Activated CD4-positive, CD25-positive, alpha-beta regulatory T cell treated with anti-CD3 and anti-CD28 coated beads, Interleukin-2, amount 50 U/mL, for 16 hours (primary cell): ENCODE measurements around the gene HMGXB3.

Source experiments
- DNase-seq: peaks from one replicate; pipeline ENCODE4 v3.0.0-alpha.2; 2020; ENCODE audit warnings: low read depth, low spot score

The HMGXB3 gene

DNA sequence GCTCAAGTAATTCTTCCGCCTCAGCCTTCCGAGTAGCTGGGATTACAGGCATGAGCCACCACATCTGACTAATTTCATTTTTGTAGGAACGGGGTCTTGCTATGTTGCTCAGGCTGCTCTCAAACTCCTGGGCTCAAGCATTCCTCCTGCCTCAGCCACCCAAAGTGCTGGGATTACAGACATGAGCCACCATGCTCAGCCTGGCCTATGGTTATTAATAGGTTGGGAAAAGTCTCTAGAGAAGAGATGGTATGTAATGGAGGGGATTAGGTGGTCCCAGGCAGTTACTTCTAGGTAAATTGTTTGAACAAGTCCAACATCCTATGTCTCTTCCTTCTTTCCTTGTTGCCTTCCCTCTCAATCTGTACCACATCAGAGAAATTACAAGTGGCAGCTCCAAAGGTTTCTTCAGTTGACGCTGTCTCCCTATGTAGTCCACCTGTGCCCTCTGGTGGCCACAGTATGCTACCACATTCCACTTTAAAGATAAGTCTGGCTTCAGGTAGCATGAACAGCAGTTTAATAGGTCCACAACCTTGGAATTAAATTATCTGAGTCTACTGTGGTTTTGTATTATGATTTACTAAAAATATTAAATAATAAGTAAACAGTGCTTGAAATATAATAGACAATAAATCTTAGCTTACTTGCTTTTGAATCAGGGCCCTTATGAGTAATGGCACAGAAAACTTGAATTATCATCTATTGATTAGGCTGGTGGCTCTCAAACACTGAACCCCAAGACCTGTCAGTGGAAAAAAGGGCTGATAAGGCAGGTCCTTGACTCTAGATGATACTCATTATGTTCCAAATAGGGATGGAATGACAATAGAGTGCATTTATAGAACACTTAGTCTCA, 9.8 kb upstream of the HMGXB3 start:
- peak; percentile 43 for DNase-seq

DNA sequence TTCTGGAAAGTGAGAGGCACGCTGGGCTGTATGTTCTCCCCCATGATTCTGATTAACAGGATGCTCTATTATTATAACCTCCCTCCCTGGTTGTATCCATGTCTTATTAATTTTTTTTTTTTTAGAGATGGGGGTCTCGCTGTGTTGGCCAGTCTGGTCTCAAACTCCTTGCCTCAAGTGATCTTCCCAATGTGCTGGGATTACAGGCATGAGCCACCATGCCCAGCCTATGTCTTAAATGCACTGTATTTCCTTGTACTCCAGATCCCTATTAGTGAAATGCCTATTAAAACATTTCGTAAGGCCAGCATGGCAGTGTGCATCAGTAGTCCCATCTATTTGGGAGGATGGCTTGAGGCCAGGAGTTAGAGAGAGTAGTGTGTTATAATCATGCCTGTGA, 7.1 kb upstream of the HMGXB3 start:
- DNase-seq = no peak

DNA sequence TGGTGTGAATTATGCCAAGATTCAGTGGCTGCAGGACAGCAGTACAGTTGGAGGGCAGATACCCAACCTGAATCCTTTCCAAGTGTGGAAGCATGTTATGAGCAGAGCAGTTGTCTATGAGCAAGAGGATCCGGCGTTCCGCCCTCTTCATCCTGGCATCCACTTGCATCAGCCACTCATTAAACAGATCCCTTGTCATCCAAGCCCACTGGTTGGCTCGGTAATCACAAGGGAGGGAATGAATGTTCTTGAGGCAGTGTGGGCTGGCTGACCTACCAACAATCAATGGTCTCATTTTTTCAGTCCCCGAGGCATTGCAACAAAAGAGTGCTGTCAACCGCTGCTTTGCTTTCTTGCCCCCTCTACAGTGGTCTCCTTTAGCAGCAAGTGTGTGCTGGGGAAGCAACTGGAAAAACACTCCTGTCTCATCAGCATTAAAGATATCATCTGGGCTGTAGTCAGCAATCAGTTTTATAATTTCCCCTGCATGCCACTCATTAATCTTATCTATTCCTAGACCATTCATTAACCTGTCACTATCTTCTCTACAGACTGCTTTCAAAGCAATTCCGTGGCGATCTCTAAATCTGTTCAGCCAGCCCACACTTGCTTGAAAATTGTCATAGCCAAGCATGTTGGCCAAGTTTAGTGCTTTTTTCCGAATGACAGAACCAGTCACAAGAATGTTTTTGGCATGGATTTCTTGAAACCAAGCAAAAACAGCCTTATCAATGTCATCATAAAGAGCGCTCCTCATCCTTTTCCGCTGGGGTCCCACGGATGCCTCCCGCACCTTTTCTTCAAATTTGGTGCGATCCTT, 4.9 kb upstream of the HMGXB3 start:
- no peak for DNase-seq

DNA sequence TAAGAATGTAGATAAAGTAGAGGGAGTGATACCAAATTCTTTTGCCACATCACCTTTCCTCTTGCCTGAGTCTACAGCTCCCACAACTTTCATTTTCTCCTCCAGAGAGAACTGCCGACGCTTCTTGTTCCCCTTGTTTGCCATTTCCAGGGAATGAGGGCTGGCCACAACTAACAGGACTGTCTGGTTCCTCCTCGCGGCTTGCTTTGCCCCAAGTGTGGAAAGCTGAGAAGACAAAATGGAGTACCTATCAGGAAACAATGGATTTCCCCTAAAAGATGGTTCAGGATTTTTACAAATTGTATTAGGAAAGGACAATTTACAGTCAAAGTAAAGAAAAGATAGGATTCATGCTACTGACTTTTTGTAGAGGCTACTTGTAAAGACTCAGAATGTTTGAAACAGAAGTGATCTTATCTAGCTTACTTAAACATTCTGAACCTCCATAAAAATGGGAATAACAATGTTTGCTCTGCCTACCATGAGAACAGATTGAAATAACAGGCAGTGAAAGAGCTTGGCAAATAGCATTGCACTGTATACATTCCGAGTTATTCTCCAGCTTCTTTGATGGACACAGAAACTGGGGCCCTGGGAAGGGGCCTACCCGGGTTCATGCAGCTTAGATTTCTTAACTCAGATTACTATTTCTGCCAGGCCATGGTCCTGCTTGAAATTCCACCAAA, 4.2 kb upstream of the HMGXB3 start:
- no peak for DNase-seq

DNA sequence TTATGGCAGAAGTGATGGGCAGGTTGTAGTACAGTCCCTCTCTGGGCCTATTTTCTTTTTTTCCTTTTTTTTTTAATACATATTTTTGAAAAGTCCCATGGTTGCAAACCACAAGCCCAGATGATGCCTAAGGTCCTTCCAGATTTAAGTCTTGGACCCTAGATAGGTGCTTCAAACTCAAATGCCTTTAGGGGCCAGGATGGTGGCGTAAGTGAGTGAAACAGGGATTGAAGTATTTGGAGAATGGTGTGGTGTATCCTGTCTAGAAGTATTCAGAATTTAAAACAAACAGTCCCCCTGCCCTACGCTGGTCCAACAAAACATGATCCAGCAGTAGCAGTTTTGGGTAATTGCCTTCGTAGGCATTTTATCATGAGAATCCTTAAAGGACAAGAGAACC, 2.3 kb upstream of the HMGXB3 start:
- DNase-seq = no peak

DNA sequence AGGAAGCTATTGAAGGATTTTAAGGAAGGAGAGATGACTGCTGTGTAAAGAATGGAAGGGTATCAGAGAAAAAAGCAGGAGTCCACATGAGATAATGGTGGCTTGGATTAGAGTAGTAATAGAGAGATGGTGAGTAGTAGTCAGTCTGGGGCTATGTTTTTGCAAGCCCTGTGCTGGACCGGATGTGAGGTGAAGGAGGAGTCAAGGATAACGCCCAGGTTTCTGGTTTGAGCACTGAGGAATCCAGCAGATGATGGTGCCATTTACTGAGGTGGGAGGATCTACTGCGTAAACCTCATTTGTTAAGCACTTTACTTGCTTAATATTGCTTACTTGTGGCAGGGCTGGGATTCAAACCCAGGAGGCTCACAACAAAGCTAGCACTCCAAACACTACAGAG, 1.2 kb upstream of the HMGXB3 start:
- no peak for DNase-seq

DNA sequence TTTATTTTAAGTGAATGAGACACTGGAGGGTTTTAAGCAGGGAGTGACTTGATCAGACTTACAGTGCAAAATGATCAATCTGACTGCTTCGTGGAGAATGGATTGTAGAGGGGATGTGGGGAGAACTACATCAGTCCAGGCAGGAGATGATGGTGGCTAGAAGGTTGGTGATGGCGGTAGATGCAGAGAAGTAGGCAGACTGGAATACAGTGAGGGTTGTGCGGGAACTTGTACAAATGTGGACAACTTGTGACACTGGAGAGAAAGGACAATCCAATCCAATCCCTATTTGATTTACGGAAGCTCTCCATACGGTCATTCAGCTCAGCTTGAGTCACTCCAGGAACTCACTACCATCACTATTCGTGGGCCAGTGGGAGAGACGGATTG, 678 bp upstream of the HMGXB3 start:
- no peak for DNase-seq

DNA sequence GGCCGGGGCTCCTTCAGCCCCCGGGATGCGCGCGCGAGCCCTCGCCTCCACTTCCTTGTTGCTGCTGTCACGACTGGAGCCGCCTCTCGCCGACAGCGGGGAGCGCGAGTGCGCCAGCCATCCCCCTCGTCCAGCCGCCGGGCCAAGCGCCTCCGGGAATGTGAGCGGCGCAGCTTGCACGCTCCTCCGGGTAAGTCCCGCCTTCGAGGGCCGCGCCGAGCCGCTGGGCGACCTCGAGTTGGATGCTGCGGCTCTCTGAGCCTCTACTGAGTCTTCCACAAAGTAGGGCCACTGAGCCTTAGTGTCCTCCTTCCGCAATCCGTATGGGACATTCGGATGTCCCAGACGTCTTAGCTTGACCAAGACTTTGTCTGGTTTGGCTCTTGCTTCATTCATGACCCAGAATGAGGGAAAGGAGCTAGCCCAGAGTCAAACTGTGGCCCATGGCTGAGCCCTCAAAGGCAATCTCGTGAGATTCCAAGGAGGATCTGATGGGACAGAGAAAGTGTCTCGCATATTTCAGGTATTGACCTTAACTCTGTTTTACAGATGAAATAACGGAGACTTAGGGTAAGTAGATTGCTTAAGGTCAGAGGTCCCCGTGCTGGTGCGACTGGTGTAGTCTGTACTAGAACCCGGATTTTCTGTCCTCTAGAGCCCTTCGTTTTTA, 586 bp downstream of the HMGXB3 start:
- peak; percentile 1 for DNase-seq

DNA sequence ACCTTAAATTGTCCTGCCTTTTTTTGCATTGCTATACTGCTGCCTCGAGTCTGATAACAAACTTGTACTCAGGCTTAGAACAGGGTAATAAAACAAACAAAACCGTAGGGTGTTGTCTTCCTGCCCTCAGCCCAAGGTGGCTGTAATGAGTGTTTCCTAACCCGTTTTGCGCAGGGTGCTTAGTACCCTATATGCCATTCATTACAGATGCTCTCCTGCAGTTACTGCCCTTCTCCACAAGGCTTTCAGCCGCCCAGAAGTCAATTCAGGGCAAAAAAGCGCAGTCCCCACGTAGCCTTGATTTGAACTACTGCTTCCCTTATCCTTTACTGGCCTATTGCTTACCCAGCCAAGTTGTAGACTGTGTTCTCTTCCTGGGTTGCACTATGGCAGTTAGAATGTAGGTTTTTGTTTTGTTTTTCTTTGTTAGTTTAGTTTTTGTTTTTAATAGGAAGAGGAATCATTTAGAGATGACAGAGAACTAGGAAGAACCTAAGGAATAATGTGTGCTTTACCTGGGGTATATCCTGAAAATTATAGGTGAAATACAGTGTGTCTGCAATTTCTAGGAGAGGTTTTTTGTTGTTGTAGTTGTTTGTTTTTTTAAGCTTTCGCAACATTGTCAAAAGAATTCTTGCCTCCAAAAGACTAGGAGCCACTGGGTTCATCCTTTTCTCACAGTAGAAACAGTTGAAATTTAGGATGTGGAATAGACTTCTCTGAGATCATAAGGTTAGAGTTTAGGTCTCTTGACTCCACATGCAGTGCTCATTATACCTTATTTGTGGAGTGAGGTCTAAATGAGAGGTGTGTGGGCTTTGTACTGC, 1.3 kb downstream of the HMGXB3 start:
- peak; percentile 28 for DNase-seq

DNA sequence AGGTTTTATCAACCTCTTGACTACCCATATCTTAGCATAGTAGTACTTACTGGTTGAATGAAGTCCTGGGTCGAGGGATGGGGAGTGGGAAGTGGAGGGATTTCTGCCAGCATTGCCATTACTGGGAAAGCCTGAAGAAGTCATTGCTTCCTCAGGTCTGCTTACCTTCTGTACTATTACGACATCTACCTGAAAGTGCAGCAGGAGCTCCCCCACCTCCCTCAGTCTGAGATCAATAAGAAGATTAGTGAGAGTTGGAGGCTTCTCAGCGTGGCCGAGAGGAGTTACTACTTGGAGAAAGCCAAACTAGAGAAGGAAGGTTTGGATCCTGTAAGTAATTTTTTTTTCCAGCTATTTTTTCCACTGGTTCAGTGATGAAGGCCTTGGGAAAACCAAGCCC, 5.8 kb downstream of the HMGXB3 start:
- DNase-seq = no peak

DNA sequence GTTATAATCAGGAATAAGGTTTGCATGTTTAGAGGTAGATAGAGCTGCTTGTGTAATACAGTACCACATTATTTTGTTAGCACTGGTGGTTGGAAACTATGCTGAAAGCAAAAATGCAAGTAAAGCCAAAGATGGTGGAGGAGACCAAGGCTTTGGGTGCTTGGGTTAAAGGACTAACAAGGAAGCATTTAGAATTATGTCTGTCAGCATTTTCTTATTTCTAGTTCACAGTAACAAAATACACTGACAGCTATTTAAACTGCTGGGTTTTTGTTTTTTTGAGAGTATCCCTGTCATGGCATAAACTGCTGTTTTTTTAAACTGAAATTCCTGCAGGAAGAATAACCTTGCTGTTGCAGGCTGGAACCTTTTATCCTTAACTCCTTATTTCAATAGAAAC, 6.5 kb downstream of the HMGXB3 start:
- no peak for DNase-seq

DNA sequence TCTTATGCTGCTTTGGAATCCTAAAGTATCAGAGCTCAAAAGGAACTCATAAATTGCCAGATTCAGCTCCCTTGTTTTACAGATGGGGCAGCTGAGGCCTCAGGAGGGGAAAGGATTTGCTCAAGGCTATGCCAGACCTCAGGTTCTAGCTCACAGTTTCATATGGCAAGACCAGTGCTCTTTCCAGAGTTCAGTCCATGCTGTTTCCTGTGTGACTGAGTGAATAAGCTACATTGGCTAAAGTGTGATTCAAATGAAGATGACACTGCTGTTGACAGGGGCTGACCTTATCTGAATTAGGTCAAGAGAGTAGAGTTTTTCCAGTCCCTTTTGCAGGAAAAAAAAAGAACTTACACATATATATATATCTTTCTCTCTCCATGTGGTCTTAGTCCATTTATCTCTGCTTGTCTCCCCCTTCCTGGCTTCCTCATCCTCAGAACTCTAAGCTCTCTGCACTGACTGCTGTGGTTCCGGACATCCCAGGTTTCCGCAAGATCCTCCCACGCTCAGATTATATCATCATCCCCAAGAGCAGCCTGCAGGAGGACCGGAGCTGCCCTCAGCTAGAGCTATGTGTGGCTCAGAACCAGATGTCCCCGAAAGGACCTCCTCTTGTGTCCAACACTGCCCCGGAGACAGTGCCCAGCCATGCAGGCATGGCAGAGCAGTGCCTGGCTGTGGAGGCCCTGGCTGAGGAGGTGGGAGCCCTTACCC, 9.3 kb downstream of the HMGXB3 start:
- DNase-seq = no peak

DNA sequence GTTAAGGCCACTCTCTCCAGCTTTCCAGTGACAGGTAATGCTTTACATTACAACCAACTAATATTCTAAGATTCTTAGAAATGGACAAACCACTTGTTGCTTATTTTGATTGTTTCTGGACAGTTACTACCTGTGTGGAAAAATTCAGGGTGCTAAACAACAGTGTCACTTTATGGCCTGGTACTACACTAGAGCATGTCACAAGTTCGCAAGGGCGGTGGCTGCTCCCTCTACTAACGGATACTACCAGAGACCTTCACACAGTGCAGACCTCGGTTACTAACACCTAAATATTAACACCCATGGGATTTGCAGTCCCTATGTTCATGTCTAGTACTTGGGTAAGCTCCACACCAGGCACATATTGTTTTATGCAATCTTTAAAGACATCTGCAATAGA, 13.4 kb downstream of the HMGXB3 start:
- no peak for DNase-seq

DNA sequence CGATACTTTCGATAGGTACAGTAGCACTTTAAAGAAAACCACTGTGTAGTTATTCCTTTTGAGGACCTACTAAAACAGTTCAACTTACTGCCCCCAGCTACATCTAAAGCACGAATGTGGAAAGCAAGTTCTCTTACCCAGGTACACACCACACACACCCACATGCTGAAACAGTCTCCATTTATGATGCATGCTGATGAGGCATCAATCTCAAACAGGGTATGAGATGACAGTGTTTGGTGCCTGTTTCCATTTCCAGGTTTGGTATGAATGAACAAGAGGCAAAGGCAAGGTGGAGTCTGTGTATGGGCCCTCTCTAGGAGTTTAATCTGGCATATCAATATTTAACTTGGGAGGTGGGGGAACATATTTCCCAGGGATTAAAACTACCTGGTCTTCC, 13.9 kb downstream of the HMGXB3 start:
- DNase-seq = no peak

DNA sequence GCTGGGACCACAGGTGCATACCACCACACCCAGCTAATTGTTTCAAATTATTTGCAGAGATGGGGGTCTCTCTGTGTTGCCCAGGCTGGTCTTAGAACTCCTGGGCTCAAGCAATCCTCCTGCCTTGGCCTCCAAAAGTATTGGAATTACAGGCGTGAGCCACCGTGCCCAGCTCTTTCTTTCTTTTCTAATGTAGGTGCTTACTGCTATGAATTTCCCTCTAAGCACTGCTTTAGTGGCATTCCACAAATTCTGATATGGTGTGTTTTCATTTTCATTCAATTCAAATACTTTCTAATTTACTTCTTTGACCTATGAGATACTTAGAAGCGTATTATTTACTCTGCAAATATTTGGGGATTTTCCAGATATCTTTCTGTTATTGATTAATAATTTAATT, 14.9 kb downstream of the HMGXB3 start:
- DNase-seq = no peak

DNA sequence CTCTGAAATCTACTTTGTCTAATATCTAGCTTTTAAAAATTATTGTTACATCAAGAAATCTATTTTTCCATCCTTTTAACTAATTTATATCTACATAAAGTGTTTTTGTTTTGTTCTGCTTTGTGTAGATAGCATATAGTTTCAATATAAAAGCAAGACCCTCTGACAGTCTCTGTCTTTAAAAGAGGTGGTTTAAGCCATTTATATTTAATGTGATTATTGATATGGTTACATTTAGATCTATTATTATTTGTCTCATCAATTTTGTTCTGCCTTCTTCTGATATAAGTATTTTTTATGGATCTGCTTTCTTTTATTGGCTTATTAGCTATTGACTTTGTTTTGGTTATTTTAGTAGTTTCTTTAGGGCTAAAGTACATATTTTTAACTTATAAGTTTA, 16.0 kb downstream of the HMGXB3 start:
- no peak for DNase-seq

DNA sequence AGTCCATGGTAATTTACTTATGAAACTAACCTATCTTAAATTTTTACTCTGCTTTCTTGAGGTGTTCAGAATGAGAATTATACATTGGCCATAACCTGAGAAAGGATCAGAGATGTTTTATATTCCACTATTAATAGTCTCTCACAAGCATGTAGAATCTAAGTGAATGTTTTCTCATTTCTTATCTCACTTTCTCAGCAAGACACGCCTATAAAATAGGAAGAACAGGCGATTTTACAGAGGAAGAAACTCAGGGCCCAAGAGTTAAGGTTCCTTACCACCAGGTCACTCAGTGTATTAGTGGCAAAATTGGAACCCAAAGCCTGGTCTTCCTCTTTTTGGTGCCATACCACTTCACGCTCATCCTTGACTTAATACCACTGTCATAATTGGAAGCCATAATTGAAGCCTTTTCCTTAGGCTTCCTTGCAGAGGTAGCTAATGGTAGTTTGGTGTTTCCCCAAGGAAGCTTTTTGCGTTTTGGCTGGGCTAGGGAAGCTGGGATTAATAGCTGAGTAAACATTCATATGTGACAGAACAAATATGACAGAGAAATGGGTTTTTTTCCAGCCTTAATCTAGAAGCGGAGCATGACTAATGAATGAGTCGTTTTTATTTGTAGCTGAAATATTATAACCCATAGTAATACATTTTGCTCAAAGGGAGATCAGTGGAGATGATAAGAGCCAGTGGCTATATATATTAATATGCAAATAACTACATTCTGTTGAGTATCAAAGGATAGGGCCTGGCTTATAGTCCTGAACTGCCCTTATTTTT, 16.9 kb downstream of the HMGXB3 start:
- DNase-seq = no peak

DNA sequence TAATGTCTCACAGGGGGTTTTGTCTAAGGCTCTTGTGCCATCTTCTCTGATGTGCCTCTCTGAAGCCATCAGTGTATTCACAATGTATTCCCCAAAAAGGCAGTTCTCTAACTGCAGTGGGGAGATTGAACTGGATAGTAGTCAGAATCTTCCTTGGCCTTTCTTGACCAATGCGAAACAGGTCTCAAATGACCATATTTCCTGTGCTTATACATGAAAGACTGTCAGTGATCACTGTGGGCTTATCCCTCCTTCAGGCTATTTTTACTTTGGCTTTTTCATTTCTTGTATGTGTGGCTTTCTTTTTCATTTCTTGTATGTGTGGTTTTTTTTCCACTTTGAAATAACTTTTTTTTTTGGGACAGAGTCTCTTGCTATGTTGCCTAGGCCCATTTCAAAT, 19.7 kb downstream of the HMGXB3 start:
- DNase-seq = no peak

DNA sequence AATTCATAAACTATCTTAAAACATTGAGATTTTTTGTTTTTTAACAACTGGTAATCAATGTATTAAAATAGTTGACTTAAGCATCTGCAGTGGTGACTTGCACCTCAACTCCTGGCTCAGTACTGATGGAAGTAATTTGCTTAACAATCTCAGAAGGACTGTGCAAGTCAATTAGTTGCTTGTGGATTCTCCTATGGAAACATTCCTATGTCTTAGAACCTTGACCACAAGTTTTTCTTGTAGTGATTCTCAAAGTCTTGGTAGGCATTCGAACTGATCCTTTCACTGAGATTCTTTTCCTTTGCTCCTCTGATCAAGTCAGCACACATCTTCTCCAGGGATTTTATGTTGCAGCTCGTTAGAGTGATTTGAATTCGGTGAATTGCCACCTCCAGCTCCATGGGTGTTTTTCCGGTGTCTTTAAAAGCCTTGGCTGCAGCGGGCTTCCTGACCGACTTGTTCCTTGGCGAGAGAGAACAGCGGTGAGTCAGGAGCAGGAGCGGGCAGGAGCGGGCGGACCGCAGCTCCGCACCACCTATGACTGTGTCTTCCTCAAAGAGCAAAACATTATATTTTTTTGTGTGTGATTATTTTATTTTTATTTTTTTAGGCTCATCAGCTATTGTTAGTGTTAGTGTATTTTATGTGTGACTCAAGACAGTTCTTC, 21.1 kb downstream of the HMGXB3 start:
- DNase-seq = no peak
